Effector memory CD4-positive, alpha-beta T cell (primary cell): ENCODE data around the gene MYRF.

Experiments
- DNase-seq, 3 donors: peaks; one replicate each; pipeline ENCODE4 v3.0.0-alpha.2; 2020
- H3K27ac ChIP-seq: 2 replicates; pipeline ENCODE4 v1.7.0; 2013; ENCODE audit warnings: mild to moderate bottlenecking, low read length, moderate library complexity; ENCODE audit not compliant: insufficient read depth, poor library complexity, severe bottlenecking
- H3K27me3 ChIP-seq: replicated peaks from 2 replicates; pipeline ENCODE4 v1.7.0; 2013; ENCODE audit warnings: mild to moderate bottlenecking, low read length; ENCODE audit not compliant: insufficient read depth, control insufficient read depth, poor library complexity, severe bottlenecking
- H3K36me3 ChIP-seq: 2 replicates; pipeline ENCODE4 v1.7.0; 2013; ENCODE audit warnings: mild to moderate bottlenecking, low read length, moderate library complexity; ENCODE audit not compliant: control insufficient read depth, insufficient read depth
- H3K4me1 ChIP-seq: 2 replicates; pipeline ENCODE4 v1.7.0; 2013; ENCODE audit warnings: low read length, mild to moderate bottlenecking; ENCODE audit not compliant: control insufficient read depth, insufficient read depth, poor library complexity, severe bottlenecking
- H3K4me3 ChIP-seq: 2 replicates; pipeline ENCODE4 v1.7.0; 2013; ENCODE audit warnings: low read length, low read depth, mild to moderate bottlenecking; ENCODE audit not compliant: insufficient read depth, poor library complexity, severe bottlenecking
- H3K9me3 ChIP-seq: 2 replicates; pipeline ENCODE4 v1.7.0; 2013; ENCODE audit warnings: mild to moderate bottlenecking, low read length, moderate library complexity; ENCODE audit not compliant: control insufficient read depth

The MYRF gene

GRCh38 chr11:61837411-61838005, 85.1 kb downstream of the MYRF start:
- H3K27me3 ChIP-seq, result no peaks in the 10 kb centered on the region
- peaks cover 17% of the 10 kb centered on the region for H3K4me1 ChIP-seq
- H3K4me3 ChIP-seq, result no peak overlapping the region
- H3K27ac ChIP-seq, result no peak overlapping the region
- no peaks in the 10 kb centered on the region for H3K9me3 ChIP-seq
- DNase-seq, result no peak
- no peaks in the 10 kb centered on the region for H3K36me3 ChIP-seq
